MM.1S (cell line): ENCODE results near the gene RBM28.

Experiments used
- CTCF ChIP-seq: fragments of 300-600 bp; sonication (generic); IDR thresholded peaks from 2 replicates; pipeline ENCODE4 v1.5.1; 2016; ENCODE audit warnings: antibody characterized with exemption, low read length, mixed read lengths
- EZH2 ChIP-seq: fragments of 300-600 bp; sonication (generic); optimal IDR thresholded peaks from 2 replicates; pipeline ENCODE3; 2017; ENCODE audit warnings: low read depth, mild to moderate bottlenecking, antibody characterized with exemption, low read length, mixed read lengths

GRCh38 chr7:128366300-128366699 lies 22.6 kb upstream of the RBM28 start:
- TF ChIP-seq CTCF (no peak), EZH2 (no peak)
